AG10803 (cell line): ENCODE data around the gene CCDC88A.

Experiments used
- DNase-seq: peaks from one replicate; pipeline ENCODE4 v3.0.0; 2010; ENCODE audit warnings: low read depth
- H3K4me3 ChIP-seq: 2 replicates; pipeline ENCODE4 v1.5.1; 2011; ENCODE audit warnings: mild to moderate bottlenecking, low read length, control low read depth
- CTCF ChIP-seq: conservative IDR thresholded peaks from 2 replicates; pipeline ENCODE4 v1.5.1; 2011; ENCODE audit warnings: mild to moderate bottlenecking, low read length, control low read depth, inconsistent platforms

The CCDC88A gene

DNA sequence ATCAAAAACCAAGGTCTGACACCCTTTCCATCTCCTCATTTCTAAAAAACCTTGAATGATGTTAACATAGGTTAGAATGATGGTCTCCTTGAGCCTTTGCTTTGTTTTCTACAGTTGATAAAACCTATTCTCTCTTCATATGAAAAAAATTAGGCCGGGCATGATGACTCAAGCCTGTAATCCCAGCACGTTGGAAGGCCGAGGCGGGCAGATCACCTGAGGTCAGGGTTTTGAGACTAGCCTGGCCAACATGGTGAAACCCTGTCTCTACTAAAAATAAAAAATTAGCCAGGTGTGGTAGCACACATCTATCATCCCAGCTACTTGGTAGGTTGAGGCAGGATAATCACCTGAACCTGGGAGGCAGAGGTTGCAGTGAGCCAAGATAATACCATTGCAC lies 49.4 kb downstream of the CCDC88A start:
- no peak overlapping the region for H3K4me3 ChIP-seq
- no peak for DNase-seq
- TF ChIP-seq CTCF = no peak

DNA sequence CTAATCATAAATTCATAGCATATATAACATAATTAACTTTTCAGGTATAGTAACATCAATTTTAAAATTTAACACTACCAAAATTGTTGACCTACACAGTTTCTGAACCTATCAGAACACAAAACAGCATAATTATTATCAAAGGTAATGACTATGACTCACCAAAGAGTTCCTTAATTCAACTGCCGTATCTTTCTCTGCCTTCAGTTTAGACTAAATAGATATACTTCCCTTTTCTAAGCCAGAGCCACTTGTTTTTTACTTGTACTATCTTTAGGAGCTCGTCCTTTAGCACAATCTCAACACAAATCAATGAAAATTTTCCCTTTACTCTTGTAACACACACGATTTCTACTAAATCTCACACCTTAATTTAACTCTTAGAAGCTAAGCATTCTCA lies 54.4 kb downstream of the CCDC88A start:
- no peak for TF ChIP-seq CTCF
- DNase-seq = no peak
- no peak overlapping the region for H3K4me3 ChIP-seq

DNA sequence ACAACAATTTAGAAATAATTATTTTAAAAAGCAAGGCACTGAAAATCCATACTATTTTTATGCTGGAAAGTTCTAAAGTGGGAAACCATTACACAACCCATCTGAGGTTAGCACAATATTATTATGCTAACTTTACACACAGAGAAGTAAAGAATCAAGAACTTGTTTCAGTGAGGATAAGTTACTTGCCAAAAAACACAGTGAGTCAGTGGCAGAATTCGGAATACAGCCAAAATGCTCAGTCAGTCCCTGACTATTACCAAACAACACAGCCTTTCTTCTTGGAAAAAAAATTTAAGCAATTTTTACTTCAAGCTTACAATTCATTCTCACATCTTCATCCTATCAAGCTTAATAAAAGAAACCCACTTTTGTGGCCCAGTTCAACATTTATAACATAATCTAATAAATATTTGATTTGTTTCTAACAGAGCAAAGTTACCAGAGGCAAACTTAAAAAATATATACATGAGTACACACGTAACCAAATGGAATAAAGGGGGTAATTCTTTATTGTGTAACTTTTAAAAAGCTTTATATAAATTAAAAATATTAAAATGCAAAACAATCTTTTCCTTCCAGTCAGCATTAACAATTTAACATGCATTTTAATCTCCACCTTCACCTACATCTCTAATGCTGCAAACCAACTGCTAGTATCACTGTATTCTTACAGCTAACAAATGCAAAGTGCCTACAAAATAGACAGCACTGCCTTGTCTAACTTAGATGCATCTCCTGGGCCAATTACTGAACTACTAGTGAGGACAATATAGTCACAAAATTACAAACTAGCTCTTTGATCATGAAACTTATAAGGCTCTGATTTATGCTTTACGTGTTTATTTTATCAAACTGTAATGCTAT lies 55.2 kb downstream of the CCDC88A start:
- peak; percentile 96 for DNase-seq
- no peak for TF ChIP-seq CTCF
- H3K4me3 ChIP-seq = no peak overlapping the region

DNA sequence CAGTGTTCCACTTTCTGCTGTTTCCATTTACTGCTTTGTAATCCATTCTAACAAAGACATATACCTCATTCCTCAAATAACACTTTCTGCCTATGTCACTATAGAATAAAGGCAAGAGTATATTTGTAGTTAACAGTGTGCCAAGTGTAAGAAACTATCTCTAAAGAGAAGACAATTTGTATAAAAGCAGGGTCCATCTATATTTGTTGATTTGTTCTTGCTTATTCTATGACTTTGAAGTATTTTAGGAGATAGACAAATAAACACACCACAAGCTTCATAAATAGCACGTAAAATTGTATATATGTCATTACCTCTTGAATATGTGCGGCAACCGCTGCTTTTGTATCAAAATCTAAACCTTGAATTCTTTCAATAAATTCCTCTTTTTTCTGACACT lies 56.0 kb downstream of the CCDC88A start:
- no peak for DNase-seq
- TF ChIP-seq CTCF = no peak
- H3K4me3 ChIP-seq = no peak overlapping the region

- no peak overlapping the region for H3K4me3 ChIP-seq
- no peak for DNase-seq
- no peak for TF ChIP-seq CTCF
Observed at GRCh38 chr2:55361465-55362189, 58.0 kb downstream of the CCDC88A start.

GRCh38 chr2:55358451-55358850 lies 61.2 kb downstream of the CCDC88A start:
- no peak overlapping the region for H3K4me3 ChIP-seq
- no peak for DNase-seq
- TF ChIP-seq CTCF = no peak

DNA sequence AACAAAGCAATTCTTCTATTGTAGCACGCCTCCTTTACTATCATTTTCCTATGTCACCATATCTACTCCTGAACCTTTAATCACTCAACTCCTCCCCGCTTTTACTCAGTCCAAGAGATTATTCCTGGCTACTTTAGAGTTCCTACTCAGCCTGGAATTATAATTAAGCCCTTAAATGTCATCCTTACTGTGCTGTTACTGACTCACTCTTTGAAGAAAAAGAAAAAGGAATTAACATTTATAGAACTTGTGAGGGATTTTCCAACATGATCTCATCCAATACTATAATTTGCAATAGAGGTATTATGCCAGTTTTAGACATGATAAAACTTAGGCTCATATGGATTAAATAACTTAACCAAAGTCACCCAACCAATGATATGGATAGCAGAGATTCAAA lies 61.7 kb downstream of the CCDC88A start:
- H3K4me3 ChIP-seq = no peak overlapping the region
- DNase-seq = peak; percentile 9
- no peak for TF ChIP-seq CTCF
